Neutrophil (primary cell): ENCODE measurements around the gene PPL.
A peak's percentile ranks its signal among the peaks of the same experiment; 100 is the strongest.

ENCODE experiments used
- H3K27ac ChIP-seq: fragments of 200-600 bp; sonication (generic); 2 replicates; pipeline ENCODE4 v1.5.1; 2016; ENCODE audit warnings: mild to moderate bottlenecking, moderate library complexity
- H3K27me3 ChIP-seq: fragments of 200-600 bp; sonication (generic); 2 replicates; pipeline ENCODE4 v1.6.0; 2016; ENCODE audit warnings: mild to moderate bottlenecking
- H3K36me3 ChIP-seq: fragments of 200-600 bp; sonication (generic); 2 replicates; pipeline ENCODE4 v1.5.1; 2017
- H3K4me1 ChIP-seq, 2 experiments: fragments of 200-600 bp in 1 of 2; sonication (generic) in 1 of 2; 1 replicate in 1 of 2; 2 replicates in 1 of 2; pipeline versions ENCODE4 v1.5.1 to v1.6.1; 2013 to 2016; ENCODE audit warnings: low read depth in 1 of 2, low read length in 1 of 2, mild to moderate bottlenecking in 1 of 2, moderate library complexity in 1 of 2; ENCODE audit not compliant: control insufficient read depth in 1 of 2, insufficient read depth in 1 of 2
- H3K4me3 ChIP-seq, 2 experiments: fragments of 200-600 bp in 1 of 2; sonication (generic) in 1 of 2; 1 replicate in 1 of 2; 2 replicates in 1 of 2; pipeline ENCODE4 v1.5.1; 2013 to 2016; ENCODE audit warnings: low read depth in 1 of 2, low read length in 1 of 2, mild to moderate bottlenecking in 1 of 2, moderate library complexity in 1 of 2
- H3K9me3 ChIP-seq: fragments of 200-600 bp; sonication (generic); 2 replicates; pipeline ENCODE4 v1.5.1; 2016
- CTCF ChIP-seq: fragments of 200-600 bp; sonication (generic); IDR thresholded peaks from 2 replicates; pipeline ENCODE4 v1.5.1; 2016; ENCODE audit warnings: antibody characterized with exemption

The PPL gene

GRCh38 chr16:4949986-4950385 lies 13.0 kb upstream of the PPL start:
- no peak overlapping the region for H3K27ac ChIP-seq
- H3K27me3 ChIP-seq: peaks cover 3% of the 10 kb centered on the region
- H3K9me3 ChIP-seq: no peaks in the 10 kb centered on the region
- H3K4me1 ChIP-seq: peaks cover 46% of the 10 kb centered on the region in 2 experiments
- no peak for TF ChIP-seq CTCF
- H3K4me3 ChIP-seq: no peak overlapping the region
- no peaks in the 10 kb centered on the region for H3K36me3 ChIP-seq

GRCh38 chr16:4948903-4949766 lies 12.2 kb upstream of the PPL start:
- no peaks in the 10 kb centered on the region for H3K27me3 ChIP-seq
- H3K4me1 ChIP-seq: peaks cover 49 to 51% of the 10 kb centered on the region in 2 experiments
- peak overlapping the region; percentile 90 for H3K27ac ChIP-seq
- H3K36me3 ChIP-seq: no peaks in the 10 kb centered on the region
- H3K4me3 ChIP-seq: peak overlapping the region in 1 of 2 experiments; percentile 54
- H3K9me3 ChIP-seq: no peaks in the 10 kb centered on the region
- TF ChIP-seq CTCF: no peak

- no peak for TF ChIP-seq CTCF
- H3K27me3 ChIP-seq: peaks cover 10% of the 10 kb centered on the region
- peaks cover 49 to 51% of the 10 kb centered on the region in 2 experiments for H3K4me1 ChIP-seq
- no peaks in the 10 kb centered on the region for H3K9me3 ChIP-seq
- H3K4me3 ChIP-seq: peak overlapping the region; percentile 54
- H3K27ac ChIP-seq: peak overlapping the region; percentile 90
- H3K36me3 ChIP-seq: no peaks in the 10 kb centered on the region
These were observed 11.0 kb upstream of the PPL start for GRCh38 chr16:4947722-4948503.

- no peak for TF ChIP-seq CTCF
- Histone ChIP-seq H3K9me3 (no peaks in the 10 kb centered on the region), H3K36me3 (no peaks in the 10 kb centered on the region), H3K4me1 (peaks cover 49 to 51% of the 10 kb centered on the region in 2 experiments), H3K27me3 (peaks cover 19% of the 10 kb centered on the region), H3K27ac (peak overlapping the region; percentile 90), H3K4me3 (no peak overlapping the region)
These were observed 10.0 kb upstream of the PPL start for GRCh38 chr16:4946917-4947316.

- Histone ChIP-seq H3K4me3 (no peak overlapping the region), H3K36me3 (no peaks in the 10 kb centered on the region), H3K9me3 (no peaks in the 10 kb centered on the region), H3K4me1 (peaks cover 49 to 51% of the 10 kb centered on the region in 2 experiments), H3K27me3 (peaks cover 28% of the 10 kb centered on the region), H3K27ac (no peak overlapping the region)
- TF ChIP-seq CTCF: no peak
These were observed 8.9 kb upstream of the PPL start for GRCh38 chr16:4945560-4946502.
